ENCODE results near the gene ADARB1.
A peak's percentile ranks its signal among the peaks of the same experiment; 100 is the strongest.

The ADARB1 gene

GRCh38 chr21:45034556-45035476, 39.6 kb upstream of the ADARB1 start:
- Histone ChIP-seq H3K4me3 (no peak overlapping the region), H3K27ac (peak overlapping the region; percentile 86 to 98)
- DNase-seq (ENCODE audit: low spot score): no peak
- TF ChIP-seq CTCF (IDR thresholded peaks at IDR 0.05): no peak

DNA sequence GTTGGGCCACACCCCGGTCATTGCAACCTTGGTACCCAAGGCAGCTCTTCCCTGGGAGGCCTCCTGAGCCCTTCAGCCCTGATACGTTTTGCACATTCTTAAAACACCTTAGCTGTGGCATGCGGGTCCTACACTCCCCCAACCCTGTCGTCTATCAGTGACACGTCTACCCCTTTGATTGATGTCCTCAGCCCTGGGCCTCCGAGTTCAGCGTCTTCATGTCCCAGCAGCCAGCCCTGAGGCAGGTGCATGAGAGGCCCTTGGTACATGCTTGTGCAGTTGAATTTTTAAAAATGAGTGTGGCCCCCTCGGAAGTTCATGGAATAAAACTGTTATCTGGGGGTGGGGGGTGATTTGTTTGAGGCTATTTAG, 38.9 kb upstream of the ADARB1 start:
- no peak for TF ChIP-seq CTCF (IDR thresholded peaks at IDR 0.05)
- no peak for DNase-seq (ENCODE audit: low spot score)
- peak overlapping the region; percentile 86 to 98 for H3K27ac ChIP-seq
- no peak overlapping the region for H3K4me3 ChIP-seq

DNA sequence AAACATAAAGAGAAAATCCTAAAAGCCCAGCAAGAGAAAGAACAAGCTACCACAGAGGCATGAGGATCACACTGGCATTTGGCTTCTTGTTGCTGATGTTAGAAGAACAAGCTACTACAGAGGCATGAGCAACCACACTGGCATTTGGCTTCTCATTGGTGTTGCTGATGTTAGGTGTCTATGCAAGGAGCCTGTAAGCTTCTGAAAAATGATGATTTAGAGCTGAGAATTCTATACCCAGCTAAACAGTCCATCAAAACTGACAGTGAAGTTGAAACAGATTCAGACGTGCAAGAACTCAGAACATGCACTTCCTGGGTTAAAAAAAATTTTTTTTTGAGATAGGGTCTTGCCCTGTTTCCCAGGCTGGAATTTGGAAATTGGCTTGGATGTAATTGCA, 37.8 kb upstream of the ADARB1 start:
- H3K27ac ChIP-seq: no peak overlapping the region
- DNase-seq (ENCODE audit: low spot score): no peak
- H3K4me3 ChIP-seq: no peak overlapping the region
- no peak for TF ChIP-seq CTCF (IDR thresholded peaks at IDR 0.05)

DNA sequence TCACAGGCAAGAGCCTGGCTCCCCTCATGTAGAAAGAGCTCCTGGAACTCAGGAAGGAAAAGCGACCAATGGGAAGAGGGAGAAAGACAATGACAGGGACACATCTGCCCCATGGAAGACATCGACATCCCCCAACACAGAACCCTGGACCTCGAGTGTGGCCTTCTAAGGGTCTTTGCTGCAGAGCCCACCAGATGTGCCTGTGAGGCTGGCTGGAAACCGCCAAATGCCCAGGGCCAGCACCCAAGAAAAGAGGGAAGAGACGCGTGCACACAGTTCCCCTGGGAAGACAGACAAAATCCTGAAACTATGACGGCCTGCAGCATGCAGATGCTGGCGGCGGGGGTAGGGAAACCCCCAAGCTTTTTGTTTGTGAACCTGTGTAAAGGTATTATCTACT, 36.4 kb upstream of the ADARB1 start:
- no peak for DNase-seq (ENCODE audit: low spot score)
- H3K4me3 ChIP-seq: no peak overlapping the region
- H3K27ac ChIP-seq: no peak overlapping the region
- TF ChIP-seq CTCF (IDR thresholded peaks at IDR 0.05): no peak

- TF ChIP-seq CTCF (IDR thresholded peaks at IDR 0.05): no peak
- H3K27ac ChIP-seq: peak overlapping the region; percentile 57 to 89
These were observed 34.8 kb upstream of the ADARB1 start for GRCh38 chr21:45039317-45040156.

DNA sequence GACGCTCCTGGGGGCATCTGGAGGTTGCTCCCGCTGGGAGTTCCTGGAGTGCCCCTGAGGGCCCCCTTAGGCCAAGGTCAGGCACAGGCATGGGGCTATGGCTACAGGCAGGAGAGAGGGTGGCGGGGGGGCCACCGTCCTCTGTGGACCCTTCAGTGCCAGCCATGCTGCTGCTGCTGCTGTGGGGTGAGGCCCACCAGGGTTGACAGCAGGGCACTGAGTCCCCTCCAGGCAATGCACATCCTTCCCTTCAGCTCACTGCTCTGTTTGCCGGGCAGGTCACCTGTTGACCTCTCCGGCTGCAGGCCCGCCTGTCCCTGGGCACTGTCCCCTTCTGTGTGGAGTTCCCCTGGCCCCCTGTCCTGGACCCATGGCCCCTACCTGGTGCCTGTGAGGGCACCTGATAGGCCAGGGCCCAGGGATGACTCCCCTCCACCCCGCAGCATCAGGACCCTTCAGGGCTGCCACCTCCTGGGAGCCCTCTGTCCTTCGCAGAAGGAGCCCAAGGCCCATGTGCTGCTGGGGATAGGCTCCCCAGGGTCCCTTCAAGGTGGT, 34.1 kb upstream of the ADARB1 start:
- no peak overlapping the region for H3K4me3 ChIP-seq
- DNase-seq (ENCODE audit: low spot score): no peak
- peak overlapping the region; percentile 57 to 89 for H3K27ac ChIP-seq
- TF ChIP-seq CTCF (IDR thresholded peaks at IDR 0.05): no peak

More at GRCh38 chr21:45039317-45040156, 34.8 kb upstream of the ADARB1 start:
- no peak for DNase-seq (ENCODE audit: low spot score)
- H3K4me3 ChIP-seq: no peak overlapping the region
